ENCODE results near the gene TPCN2. TPM values are rescaled to one million over a fixed set of nuclear protein-coding genes. Genes with fewer than 3 reads are reported as not detected.

TPCN2 gene
- total and polyA plus RNA-seq, 2 of the 8 experiments (the other 6 are each of a cell fraction or from before 2014, with no cell fraction given) = 9.7 to 18.6 TPM

GRCh38 chr11:69003866-69004367 is 44.8 kb upstream of the TPCN2 start (continued):
- no peak for TF ChIP-seq MAFK (IDR thresholded peaks at IDR 0.05; ENCODE audit: low read depth, low read length)
